ENCODE results near the gene KRT222. TPM values are rescaled to one million over a fixed set of nuclear protein-coding genes. Genes with fewer than 3 reads are reported as not detected.

The KRT222 gene
- total RNA-seq, 2 donors from 2014 or later, result 1.4 to 2.3 TPM

- H3K4me3 ChIP-seq (ENCODE audit: low read length), result no peak overlapping the region
- H3K27ac Mint-ChIP-seq, result no peak overlapping the region
- peaks cover 9% of the 10 kb centered on the region for H3K27me3 Mint-ChIP-seq (ENCODE audit: insufficient read depth)
- no peaks in the 10 kb centered on the region for H3K9me3 ChIP-seq (ENCODE audit: control insufficient read depth, low read length)
- H3K9me3 Mint-ChIP-seq, result no peaks in the 10 kb centered on the region
- H3K36me3 ChIP-seq (ENCODE audit: control insufficient read depth, insufficient read depth, low read length), result no peaks in the 10 kb centered on the region
- H3K9ac ChIP-seq (ENCODE audit: extremely low read depth, low read length, poor library complexity, severe bottlenecking), result no peak overlapping the region
- H3K27me3 ChIP-seq (ENCODE audit: control insufficient read depth, insufficient read depth, low read length, poor library complexity, severe bottlenecking), result no peaks in the 10 kb centered on the region
- WGBS, 2 experiments (ENCODE audit: insufficient coverage in 1 of 2, insufficient read length in 1 of 2), result no CpG with 5 or more reads among the region's 2 CpGs
- H3K27ac ChIP-seq (ENCODE audit: low read depth, low read length), result no peak overlapping the region
- no peaks in the 10 kb centered on the region for H3K4me1 ChIP-seq (ENCODE audit: control insufficient read depth, insufficient read depth, low read length)
- no peak overlapping the region for H3K4me3 Mint-ChIP-seq
- DNase-seq, result no peak
- TF ChIP-seq CTCF (conservative IDR thresholded peaks at IDR 0.05), result no peak
- no peaks in the 10 kb centered on the region for H3K4me1 Mint-ChIP-seq
- H3K36me3 Mint-ChIP-seq (ENCODE audit: low read depth), result no peaks in the 10 kb centered on the region
Observed at GRCh38 chr17:40679523-40679907, 14.5 kb upstream of the KRT222 start.

- Histone ChIP-seq H3K4me1 (ENCODE audit: control insufficient read depth, insufficient read depth, low read length) (no peaks in the 10 kb centered on the region), H3K27ac (ENCODE audit: low read depth, low read length) (no peak overlapping the region), H3K27me3 (ENCODE audit: control insufficient read depth, insufficient read depth, low read length, poor library complexity, severe bottlenecking) (no peaks in the 10 kb centered on the region), H3K9ac (ENCODE audit: extremely low read depth, low read length, poor library complexity, severe bottlenecking) (no peak overlapping the region), H3K9me3 (ENCODE audit: control insufficient read depth, low read length) (no peaks in the 10 kb centered on the region), H3K4me3 (ENCODE audit: low read length) (no peak overlapping the region), H3K36me3 (ENCODE audit: control insufficient read depth, insufficient read depth, low read length) (no peaks in the 10 kb centered on the region)
- Mint-ChIP-seq H3K9me3 (no peaks in the 10 kb centered on the region), H3K4me1 (peaks cover 4% of the 10 kb centered on the region), H3K27me3 (ENCODE audit: insufficient read depth) (peaks cover 11% of the 10 kb centered on the region), H3K27ac (no peak overlapping the region), H3K4me3 (no peak overlapping the region), H3K36me3 (ENCODE audit: low read depth) (no peaks in the 10 kb centered on the region)
- 74 to 87% methylated on average over 4 of the region's 4 CpGs for WGBS, 2 experiments (ENCODE audit: insufficient coverage in 1 of 2, insufficient read length in 1 of 2)
- no peak for DNase-seq
- TF ChIP-seq CTCF (conservative IDR thresholded peaks at IDR 0.05), result no peak
Observed at GRCh38 chr17:40678902-40679522, 14.0 kb upstream of the KRT222 start.

- TF ChIP-seq CTCF (conservative IDR thresholded peaks at IDR 0.05), result peak; percentile 38
- peaks cover 8% of the 10 kb centered on the region for H3K4me1 Mint-ChIP-seq
- H3K9me3 Mint-ChIP-seq, result no peaks in the 10 kb centered on the region
- H3K36me3 ChIP-seq (ENCODE audit: control insufficient read depth, insufficient read depth, low read length), result no peaks in the 10 kb centered on the region
- peaks cover 14% of the 10 kb centered on the region for H3K27me3 Mint-ChIP-seq (ENCODE audit: insufficient read depth)
- H3K9me3 ChIP-seq (ENCODE audit: control insufficient read depth, low read length), result no peaks in the 10 kb centered on the region
- H3K36me3 Mint-ChIP-seq (ENCODE audit: low read depth), result no peaks in the 10 kb centered on the region
- no peak overlapping the region for H3K4me3 Mint-ChIP-seq
- no peak overlapping the region for H3K27ac Mint-ChIP-seq
- H3K9ac ChIP-seq (ENCODE audit: extremely low read depth, low read length, poor library complexity, severe bottlenecking), result no peak overlapping the region
- H3K4me1 ChIP-seq (ENCODE audit: control insufficient read depth, insufficient read depth, low read length), result no peaks in the 10 kb centered on the region
- H3K27ac ChIP-seq (ENCODE audit: low read depth, low read length), result no peak overlapping the region
- 98% methylated on average over 3 of the region's 4 CpGs; no CpG with 5 or more reads in 1 of the 2 experiments for WGBS, 2 experiments (ENCODE audit: insufficient coverage in 1 of 2, insufficient read length in 1 of 2)
- H3K4me3 ChIP-seq (ENCODE audit: low read length), result no peak overlapping the region
- H3K27me3 ChIP-seq (ENCODE audit: control insufficient read depth, insufficient read depth, low read length, poor library complexity, severe bottlenecking), result no peaks in the 10 kb centered on the region
- DNase-seq, result no peak
Observed at GRCh38 chr17:40675905-40676304, 10.9 kb upstream of the KRT222 start.
